ENCODE measurements around the gene FRY.

Gene FRY

DNA sequence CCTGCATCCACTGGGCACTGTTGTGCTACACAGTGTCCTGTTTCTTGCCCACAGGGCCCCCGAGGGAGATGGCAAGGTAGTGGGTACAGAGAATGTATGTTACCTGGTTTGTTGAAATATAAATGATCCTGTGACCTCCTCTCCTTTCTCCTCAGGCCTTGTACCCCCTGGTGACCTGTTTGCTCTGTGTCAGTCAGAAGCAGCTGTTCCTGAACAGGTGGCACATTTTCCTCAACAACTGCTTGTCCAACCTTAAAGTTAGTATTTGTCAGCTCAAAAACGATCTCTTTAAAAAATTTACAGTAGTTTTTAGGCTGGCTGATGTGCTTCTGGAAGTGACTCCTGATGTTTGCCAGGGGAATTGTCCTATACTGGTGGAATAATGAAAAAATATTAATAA, 105.1 kb downstream of the FRY start:
- DNase-seq = no peak

DNA sequence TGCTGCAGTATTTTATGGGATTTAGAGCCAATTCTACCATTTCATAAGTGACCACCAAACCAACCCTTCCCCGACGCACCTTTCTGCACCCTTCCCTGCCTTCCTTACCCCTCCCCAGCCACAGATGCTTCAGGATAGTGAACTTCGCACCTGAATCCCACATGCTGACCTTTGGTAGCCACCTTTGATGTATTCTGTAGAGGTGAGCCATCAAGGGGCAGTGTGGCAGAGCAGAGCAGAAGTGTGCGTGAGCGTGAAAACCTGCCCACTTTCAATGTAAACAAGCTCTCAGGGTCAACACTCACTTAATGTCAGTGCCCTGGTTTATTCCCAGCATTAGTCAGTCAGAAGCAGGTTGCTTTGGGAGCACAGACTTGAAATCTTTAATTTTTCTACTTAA, 107.7 kb downstream of the FRY start:
- no peak for DNase-seq

DNA sequence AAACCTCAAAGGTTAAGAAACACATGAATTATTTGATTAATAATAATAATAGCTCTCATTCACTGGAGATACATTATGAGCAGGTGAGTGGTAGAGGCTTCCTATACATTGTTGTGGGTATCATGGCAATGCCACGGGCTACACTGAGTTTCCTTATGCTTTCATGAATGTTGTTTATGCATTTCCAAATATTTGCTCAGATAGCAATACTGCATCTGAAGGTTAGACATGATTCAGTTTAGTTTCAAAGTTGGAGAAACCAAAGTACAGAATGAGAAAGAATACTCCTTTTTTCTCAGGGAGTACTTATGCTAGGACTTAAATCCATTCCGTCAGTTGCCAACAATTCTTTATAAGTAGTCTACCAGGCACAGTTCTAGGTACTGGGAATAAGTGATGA, 108.5 kb downstream of the FRY start:
- no peak for DNase-seq

DNA sequence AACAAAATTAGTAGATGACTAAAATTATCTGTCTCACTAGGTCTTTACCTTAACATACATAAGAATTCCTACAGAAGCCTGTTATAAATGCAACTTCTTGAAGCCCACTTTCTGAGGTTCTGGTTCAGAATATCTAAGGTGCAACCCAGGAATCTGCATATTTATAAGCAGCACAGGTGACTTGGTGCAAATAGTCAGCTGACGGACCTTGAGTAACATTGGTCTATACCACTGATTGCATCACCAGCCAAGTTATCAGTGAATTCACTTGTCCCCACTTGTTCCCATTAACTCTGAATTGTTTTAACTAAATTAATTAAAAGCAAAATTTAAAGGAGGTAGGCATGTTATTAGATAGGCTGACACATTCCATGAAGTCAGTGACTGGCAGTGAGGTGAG, 109.9 kb downstream of the FRY start:
- DNase-seq = no peak

DNA sequence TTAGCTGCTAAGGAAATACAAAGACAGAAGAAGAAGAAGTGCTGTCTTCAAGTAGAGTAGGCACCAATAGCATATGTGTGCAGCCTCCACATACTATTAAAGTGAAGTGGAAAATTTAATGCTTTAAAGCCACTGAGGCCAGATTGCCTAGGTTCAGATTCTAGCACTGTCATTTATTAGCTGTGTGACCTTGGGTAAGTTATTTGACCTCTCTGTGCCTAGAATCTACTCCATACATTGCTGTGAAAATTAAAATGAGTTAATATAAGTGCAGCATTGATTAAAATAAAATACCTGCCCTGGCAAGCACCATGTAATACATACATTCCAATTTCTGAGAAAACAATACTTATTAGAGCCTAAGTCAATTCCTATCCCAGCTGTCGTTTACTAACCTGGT, 110.5 kb downstream of the FRY start:
- DNase-seq = no peak

DNA sequence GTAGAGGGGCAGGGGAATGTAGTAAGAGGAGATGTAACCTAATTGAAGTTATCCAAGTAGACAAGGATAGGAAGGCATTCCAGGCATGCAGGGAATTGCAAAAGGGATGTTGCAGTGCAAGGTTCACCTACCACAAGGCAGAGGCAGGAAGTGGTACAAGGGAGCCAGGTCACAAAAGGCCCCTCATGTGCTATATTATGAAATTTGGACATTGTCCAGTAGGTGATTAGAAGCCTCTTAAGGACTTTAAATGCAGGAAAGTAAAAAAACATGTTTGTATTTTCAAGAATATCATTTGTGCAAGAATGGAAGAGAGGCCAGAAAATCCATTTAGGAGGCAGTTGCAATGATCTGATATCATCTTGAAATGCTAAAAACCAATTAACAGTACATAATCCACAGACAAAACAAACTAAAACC, 111.4 kb downstream of the FRY start:
- DNase-seq = no peak

DNA sequence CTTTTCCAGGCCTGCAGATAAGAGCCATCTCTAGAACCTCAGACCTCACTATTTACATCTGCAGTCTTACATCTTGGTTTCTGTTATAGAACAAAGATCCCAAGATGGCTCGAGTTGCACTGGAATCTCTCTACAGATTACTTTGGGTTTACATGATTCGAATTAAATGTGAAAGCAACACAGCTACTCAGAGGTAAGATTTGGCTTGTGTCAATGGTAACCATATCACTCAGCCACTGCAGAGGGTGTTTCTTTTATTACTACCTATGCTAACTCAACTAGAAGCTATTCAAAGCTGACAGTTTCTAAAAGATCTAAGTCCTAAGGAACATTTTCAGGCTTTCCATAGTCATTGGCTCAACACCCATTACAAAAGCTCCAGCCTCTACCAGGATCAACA, 115.6 kb downstream of the FRY start:
- no peak for DNase-seq

DNA sequence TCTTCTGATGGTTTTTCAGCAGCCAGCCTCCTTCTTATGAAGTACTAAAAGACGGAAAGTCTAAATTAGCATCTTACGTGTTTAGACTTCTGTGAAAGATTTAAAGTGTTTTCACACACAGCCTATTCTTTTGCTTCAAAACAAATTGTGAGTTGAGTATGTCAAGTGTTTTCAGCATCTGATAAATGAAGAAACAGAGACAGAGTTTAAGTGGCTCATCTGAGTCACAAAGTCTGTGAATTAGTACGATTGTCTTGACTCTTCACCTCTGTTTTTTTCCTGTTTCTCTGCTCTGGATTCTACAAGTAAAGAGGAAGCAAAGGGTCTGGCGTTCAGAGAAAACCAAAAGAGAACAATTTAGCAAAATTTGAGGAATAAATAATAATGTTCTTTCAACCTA, 116.4 kb downstream of the FRY start:
- no peak for DNase-seq

DNA sequence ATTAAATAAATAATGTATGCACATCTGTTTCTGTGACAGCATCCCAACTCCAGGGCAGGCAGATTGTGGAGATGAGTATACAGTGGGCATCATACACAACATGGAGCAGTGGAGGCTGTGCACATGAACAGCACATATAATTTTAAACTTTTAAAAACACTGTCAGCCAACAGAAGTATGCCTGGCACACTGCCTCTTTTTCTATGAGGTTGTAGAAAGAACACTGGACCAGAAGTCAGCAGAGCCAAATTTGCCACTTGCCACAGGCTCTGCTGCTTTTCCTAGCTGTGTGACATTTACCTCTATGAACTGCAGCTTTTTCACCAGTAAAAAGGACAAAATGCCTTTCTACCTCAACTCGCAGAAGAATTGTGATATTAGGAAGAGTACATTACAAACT, 118.7 kb downstream of the FRY start:
- no peak for DNase-seq

DNA sequence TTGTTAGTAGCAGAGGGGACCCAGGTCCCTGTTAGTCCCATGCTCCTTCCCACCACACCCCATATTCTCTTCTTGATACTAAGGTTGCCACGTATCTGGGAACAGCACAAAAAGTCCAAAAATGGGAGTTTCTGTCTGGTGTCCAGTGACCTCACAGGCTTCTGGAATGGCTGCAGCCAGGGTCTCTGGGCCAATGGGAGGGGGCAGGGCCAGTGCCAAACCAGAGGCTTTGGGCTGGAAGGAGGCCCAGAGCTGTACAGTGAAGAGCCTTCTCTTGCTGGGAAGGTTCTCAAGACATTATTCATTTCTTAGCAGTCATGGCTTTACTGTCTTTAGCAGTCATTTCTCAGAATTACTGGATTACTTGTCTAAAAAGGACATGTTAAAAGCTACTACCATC, 119.2 kb downstream of the FRY start:
- DNase-seq = no peak

DNA sequence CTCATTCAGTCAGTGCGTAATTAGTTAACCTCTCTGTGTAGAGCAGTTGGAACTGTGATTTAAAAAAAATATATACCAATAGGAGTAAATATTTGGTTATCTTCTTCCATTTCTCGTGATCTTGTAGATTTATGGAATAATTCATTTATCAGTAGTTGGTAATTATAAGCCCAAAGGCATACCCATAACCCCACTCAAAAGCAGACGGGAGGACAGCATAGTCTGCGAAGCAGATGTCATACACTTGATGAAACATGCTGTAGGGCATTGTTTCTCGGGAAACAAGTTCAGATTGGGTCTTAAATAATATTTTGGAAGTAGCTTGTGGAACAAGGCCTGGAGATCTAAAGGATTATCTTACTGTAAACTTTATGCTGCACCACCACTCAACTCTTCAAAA, 119.7 kb downstream of the FRY start:
- no peak for DNase-seq

DNA sequence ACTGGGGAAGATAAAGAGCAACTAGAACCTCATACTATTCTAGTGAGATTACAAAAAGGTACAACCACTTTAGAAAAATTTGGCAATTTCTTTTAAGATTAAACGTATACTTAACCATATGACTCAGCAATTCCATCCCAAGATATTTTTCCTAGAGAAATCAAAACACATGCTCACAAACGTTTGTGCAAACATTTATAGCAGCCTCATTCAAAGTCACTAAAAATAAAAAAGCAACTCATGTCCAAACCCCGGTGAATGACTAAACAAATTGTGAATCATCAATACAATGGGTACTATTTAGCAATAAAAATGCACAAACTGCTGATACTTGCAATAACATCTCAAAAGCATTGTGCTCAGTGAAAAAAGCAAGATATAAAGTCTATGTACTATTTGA, 121.5 kb downstream of the FRY start:
- DNase-seq = no peak

DNA sequence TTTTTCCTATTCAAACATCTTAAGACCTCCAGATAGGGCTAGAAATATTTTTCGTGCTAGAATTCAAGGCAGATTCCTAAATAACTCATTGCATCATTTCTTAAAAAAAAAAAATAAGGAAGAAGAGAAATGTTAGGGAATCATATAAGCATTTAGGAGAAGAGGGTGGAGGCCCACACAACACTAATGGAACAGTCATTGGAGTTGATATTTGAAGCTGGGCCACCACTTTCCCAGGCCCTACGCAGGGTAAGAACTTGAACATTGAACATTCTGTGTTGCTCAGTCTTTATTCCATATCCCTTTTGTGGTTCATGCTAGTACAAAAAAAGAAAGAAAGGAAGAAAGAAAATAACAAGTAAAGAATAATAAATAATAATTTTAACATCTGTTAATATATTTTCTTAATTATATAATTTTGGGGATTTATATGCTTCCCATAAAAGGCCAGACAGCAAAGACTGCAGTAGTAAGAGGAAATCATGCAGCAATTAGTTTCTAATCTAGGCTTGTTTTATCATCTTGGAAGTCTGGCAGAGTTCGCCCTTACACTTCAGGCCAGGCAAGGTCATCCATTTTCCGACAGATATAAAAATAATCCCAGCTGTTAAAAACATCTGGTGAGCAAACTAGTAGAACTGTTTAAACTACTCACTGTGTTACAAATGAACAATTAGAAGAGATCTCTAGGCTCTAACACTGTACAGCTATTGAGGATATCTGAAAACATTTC, 127.7 kb downstream of the FRY start:
- no peak for DNase-seq

DNA sequence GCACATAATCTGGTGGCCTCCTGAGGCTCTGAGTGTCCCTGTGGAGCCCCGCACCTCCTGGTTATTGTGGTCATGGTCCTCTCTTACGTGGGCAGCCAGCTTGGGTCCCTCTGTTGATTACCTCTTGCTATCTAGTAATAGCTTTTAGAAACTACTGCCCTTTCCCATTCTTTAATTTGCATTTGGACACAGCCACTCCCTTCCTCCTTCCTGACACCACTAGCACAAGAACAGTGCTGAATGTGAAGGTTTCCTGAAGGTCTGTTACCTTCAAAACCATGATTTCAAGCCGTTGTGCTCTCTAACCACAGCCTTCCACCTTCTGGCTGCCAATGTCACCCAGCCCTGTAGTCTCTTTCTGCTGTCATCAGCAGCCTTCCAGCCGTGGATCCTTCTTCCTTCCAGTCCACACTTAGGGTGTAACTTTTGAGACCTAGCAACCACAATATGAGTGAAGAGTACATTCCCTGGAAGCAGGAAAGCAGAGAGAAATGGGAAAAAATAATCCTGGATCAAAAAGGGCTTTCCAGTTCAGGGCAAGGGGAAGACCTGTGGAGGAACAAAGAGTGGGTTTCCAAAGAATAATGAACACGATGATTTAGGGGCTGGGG, 130.9 kb downstream of the FRY start:
- no peak for DNase-seq

DNA sequence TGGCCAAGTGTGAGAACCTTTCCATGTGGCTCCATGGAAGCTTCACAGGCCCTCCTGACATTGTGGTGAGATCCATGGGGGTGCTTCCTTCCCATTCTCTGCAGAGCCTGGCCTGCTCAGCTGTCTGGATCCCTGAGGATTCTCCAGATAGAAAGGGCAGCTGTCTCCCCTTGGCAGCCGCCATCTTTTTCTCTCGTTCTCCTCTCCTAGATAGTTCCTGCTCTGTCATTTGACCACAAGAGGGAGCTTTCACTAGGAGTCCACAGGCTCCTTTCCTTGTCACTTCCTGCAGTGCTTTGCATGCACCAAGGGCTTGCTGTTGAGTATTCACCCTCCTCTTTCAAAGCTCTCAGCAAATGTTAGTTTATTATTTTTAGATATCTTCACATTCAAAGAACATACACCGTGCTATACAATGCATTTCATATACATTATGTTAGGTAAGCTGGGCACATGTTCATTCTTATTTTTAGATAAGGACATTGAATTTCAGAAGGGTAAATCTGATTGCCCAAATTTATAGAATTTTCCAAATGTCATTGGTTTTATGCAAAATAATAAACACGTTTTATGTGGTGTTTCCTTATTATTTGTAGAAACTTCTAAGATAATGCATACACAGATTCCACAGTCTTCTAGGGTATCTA, 133.2 kb downstream of the FRY start:
- peak in 1 of 2 donors; percentile 10 for DNase-seq

DNA sequence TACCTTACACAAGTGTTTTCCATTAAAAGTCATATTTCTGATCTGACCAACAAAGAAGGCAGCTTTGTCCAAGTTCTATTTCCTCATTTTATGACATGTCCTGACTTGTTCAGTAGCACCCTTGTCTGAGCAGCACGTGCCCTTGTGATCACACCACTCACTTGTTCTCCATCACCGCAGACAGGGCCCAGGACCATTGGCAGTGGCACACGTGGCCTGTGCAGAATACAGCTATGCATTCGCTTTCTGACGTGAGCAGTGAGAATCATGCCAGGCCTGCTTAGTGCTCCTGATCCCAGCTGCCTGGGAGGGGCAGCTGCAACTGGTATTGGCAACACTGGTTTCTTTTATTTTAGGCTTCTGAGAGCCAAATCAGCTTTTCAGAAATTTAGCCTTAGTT, 134.2 kb downstream of the FRY start:
- DNase-seq = no peak

DNA sequence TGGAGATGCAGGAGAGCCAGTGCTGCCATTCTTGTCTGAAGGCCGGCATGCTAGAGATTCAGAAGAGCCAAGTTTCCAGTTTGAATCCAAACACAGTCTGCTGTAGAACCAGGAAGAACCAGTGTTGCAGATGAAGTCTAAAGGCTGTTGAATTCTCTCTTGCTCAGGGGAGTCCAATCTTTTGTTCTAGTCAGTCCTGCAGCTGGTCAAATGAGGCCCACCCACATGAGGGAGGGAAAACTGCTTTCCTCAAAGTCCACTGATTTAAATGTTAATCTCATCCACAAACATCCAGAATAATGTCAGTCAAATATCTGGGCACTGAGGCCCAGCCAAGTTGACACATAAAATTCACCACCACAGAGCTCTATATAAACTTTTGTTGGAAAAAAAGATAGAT, 136.6 kb downstream of the FRY start:
- no peak for DNase-seq

DNA sequence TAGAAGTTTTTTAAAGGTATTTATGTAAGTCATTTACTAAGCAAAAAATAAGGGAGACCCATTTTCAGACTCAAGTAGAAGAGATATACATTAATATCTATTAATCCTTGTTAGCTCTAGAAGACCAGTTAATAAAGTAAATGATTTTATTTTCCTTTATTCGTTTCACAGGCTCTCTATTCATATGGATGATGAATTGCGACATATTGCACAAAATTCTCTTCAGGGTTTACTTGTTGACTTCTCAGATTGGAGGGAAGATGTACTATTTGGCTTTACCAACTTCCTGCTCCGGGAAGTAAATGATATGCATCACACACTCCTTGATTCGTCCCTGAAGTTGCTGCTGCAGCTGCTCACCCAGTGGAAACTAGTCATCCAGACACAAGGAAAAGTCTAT, 139.3 kb downstream of the FRY start:
- no peak for DNase-seq

DNA sequence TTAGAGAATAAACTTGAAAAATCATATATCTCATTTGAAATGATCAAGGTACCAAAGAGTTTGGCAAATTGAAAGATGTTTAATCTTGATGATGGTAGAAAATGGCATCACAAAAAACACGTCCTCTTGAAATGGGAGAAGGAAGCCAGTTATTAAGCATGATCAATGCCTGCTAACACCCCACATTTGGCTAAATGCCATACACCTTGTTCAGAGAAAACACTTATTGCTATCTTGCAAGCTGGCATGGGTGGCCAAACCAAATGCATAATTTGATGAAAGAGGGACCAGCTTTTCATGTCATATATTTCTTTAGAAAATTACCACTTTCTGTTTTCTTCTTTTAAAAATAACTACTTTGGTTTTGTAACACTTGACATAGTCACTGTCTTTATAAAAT, 142.3 kb downstream of the FRY start:
- DNase-seq = no peak

DNA sequence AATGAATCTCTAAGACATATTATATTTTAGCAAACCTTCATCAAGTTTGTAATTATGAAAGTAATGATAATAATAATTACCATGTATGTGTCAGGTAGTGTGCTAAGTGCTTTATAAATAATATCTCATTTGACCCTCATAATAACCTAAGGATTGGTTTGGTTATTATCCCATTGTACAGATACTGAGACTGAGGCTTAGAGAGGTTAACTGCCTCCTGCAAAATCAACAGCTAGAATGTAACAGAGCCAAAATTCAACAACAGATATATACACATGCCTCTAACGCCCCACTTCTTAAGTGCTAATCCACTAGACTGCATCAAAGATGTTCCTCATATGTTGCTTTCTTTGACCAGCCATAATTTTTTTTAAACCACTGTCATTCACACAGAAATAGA, 142.8 kb downstream of the FRY start:
- DNase-seq = no peak

DNA sequence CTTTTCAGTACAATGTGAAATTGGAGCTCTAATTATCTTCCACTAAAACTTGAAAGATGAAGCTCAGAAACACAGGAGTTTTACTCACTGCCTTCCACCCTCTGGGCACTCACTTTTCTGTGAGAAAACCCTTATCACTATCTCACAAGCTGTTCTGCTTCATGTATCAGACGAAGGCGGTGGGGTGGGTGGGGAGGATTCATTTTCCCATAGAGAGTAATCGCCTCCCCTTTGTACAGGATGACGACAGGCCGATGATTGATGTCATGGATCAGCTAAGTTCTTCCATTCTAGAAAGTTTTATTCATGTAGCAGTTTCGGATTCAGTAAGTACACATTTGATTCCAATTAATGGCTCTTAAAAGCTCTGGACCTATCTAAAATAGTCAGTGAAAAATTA, 143.7 kb downstream of the FRY start:
- no peak for DNase-seq

DNA sequence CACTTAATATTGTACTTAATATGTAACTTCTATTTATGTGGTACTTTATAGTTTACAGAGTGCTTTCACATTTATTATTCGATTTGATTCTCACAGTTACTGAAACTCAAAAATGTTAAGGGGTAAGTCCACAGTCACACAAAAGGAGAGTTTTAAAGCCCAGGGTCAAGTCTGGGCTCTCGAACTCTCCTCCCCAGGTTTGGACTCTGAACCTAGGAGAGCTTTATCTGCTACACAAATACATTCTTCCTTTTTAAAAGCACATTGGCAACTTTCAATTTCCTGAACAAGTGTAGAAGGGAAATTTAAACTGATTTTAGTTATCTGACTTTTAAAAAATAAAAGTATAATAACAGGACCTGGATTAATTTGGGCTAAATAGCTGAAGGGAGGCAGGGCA, 144.4 kb downstream of the FRY start:
- no peak for DNase-seq

DNA sequence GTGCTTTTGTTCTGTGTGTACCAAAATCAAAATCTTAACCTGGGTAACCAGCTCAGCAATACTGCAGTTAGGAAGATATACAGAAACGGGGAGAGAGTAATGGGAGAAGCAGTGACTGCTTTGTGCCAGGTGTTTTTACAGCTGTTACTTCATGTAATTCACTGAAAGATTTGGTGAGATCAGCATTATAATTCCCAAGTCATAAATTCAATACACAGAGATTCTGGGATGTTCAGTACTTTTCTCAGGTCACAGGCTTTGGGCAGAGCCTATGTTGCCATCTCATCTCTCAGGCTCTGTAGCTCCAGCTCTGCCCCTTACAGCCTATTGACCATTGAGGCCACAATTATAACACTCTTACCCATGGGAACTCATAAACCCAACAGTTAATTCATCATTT, 145.1 kb downstream of the FRY start:
- no peak for DNase-seq

DNA sequence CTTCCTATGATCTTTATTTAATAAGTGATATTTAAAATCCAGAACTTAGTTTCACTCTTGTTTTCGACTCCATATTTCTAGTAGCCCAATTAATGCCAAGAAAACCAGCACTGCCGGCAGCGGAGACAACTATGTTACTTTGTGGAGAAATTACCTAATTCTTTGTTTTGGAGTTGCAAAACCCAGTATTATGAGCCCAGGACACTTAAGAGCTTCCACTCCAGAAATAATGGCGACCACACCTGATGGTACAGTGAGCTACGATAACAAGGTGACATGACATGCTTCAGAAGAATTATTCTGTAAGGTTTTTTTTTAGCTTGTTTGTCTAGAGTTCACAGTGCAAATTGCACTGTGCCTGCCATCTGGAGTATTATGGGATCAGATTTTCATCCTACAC, 147.2 kb downstream of the FRY start:
- no peak for DNase-seq

DNA sequence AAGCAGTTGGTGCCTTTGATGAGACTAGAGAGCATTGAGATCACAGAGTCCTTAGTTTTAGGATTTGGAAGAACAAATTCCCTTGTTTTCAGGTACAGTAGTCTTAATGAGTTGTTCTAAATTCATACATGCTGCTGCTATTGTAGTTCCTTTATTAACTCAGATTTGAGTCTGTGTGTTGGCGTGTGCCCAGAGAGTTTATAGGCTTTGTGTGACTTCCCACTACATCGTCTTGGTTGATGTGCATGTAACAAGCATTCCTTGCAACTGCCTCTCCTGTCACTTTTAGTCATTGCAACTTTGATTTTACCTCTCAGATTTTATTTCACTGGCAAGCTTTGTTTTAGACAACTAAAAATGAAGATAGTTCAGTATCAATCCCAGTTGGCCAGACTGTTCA, 148.1 kb downstream of the FRY start:
- DNase-seq = no peak

Measured in stimulated activated CD4-positive, alpha-beta T cell treated with anti-CD3 and anti-CD28 coated beads, Interleukin-2, amount 100 ng/mL, for 48 hours (primary cell).